ENCODE data around the gene SESN3.

DNA sequence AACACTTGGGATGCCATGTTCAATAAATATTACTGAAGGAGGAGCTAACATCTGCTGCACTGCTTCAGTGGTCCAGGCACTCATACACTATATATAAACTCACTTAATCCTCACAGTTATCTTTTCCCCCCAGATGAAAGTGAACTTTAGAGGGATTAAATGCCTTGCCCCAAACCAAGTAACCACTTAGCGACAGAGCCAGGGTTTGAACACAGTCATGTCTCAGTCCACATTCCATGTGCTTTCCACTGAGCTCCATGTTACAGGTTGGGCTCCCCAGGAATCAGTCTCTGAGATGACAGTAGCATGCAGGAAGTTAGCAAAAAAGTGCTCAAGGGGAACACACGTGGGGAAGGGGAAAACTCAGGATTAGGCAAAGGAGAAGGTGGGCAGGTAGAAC lies 82.1 kb downstream of the SESN3 start:
- TF ChIP-seq CTCF (IDR thresholded peaks at IDR 0.05; ENCODE audit: low read length) (no peak), EZH2 (IDR thresholded peaks at IDR 0.05; ENCODE audit: borderline replicate concordance, low read length) (no peak)
